Fibroblast of lung (primary cell): ENCODE measurements around the gene CLSTN2. TPM values are rescaled to one million over a fixed set of nuclear protein-coding genes. Genes with fewer than 3 reads are reported as not detected.
A peak's percentile ranks its signal among the peaks of the same experiment; 100 is the strongest.

Experiments used
- DNase-seq, 2 donors: peaks; one replicate each; pipeline versions ENCODE4 v3.0.0 to v3.0.0-alpha.2; 2010; ENCODE audit warnings: low read depth in 2 of 2
- H2AFZ ChIP-seq: 2 replicates; pipeline ENCODE4 v1.5.1; 2012; ENCODE audit warnings: low read length, control low read depth, inconsistent platforms
- H3K27ac ChIP-seq: 2 replicates; pipeline ENCODE4 v1.5.1; 2011; ENCODE audit warnings: low read length, control low read depth; ENCODE audit not compliant: insufficient read depth
- H3K27me3 ChIP-seq: 2 replicates; pipeline ENCODE4 v1.5.1; 2011; ENCODE audit warnings: mild to moderate bottlenecking, low read length; ENCODE audit not compliant: control insufficient read depth, insufficient read depth
- H3K36me3 ChIP-seq: 2 replicates; pipeline ENCODE4 v1.5.1; 2011; ENCODE audit warnings: low read length; ENCODE audit not compliant: control insufficient read depth, insufficient read depth
- H3K4me1 ChIP-seq: 2 replicates; pipeline ENCODE4 v1.5.1; 2011; ENCODE audit warnings: low read length; ENCODE audit not compliant: control insufficient read depth, insufficient read depth; ENCODE audit errors: extremely low read depth
- H3K4me2 ChIP-seq: 2 replicates; pipeline ENCODE4 v1.5.1; 2011; ENCODE audit warnings: low read length, control low read depth; ENCODE audit not compliant: insufficient read depth; ENCODE audit errors: extremely low read depth
- H3K4me3 ChIP-seq, 4 experiments: fragments of 200-600 bp in 1 of 4; sonication (generic) in 1 of 4; replicated peaks in 1 of 4; 2 replicates each; pipeline ENCODE4 v1.5.1; 2011 to 2016; ENCODE audit warnings: low read length in 4 of 4, low read depth in 3 of 4, mild to moderate bottlenecking in 3 of 4, control low read depth in 2 of 4, inconsistent platforms in 1 of 4, mixed read lengths in 1 of 4; ENCODE audit not compliant: insufficient read depth in 1 of 4; ENCODE audit errors: control extremely low read depth in 1 of 4
- H3K79me2 ChIP-seq: 2 replicates; pipeline ENCODE4 v1.5.1; 2012; ENCODE audit warnings: mild to moderate bottlenecking, low read length, inconsistent platforms; ENCODE audit not compliant: control insufficient read depth, insufficient read depth
- H3K9ac ChIP-seq: 2 replicates; pipeline ENCODE4 v1.5.1; 2011; ENCODE audit warnings: mild to moderate bottlenecking, low read length, control low read depth; ENCODE audit not compliant: insufficient read depth
- H3K9me3 ChIP-seq: 2 replicates; pipeline ENCODE4 v1.5.1; 2012; ENCODE audit warnings: low read depth, low read length; ENCODE audit not compliant: control insufficient read depth, insufficient read depth
- H4K20me1 ChIP-seq: 2 replicates; pipeline ENCODE4 v1.5.1; 2011; ENCODE audit warnings: low read length; ENCODE audit not compliant: control insufficient read depth, insufficient read depth; ENCODE audit errors: extremely low read depth
- EZH2 ChIP-seq: IDR thresholded peaks from 2 replicates; pipeline ENCODE4 v1.5.1; 2012; ENCODE audit warnings: low read length, control low read depth, mild to moderate bottlenecking; ENCODE audit errors: missing control alignments
- polyA plus RNA-seq, 2 donors: library from polyadenylated mRNA; depleted of rRNA in 1 of 2; stranded (reverse) in 1 of 2; unstranded in 1 of 2; fragments of >200 nt; gene quantifications; 2 replicates each; pipeline ENCODE4 v1.2.1, GENCODE V29; 2011 to 2012; ENCODE audit warnings: missing spikeins in 1 of 2
- total RNA-seq: library from RNA; depleted of rRNA; stranded (reverse); fragments of >200 nt; gene quantifications from 2 replicates; pipeline ENCODE4 v1.2.1, GENCODE V29; 2014
- TF ChIP-seq, protein P1 (sequence below), 2 donors: IDR thresholded peaks in 1 of 2; conservative IDR thresholded peaks in 1 of 2; 1 replicate in 1 of 2; 2 replicates in 1 of 2; pipeline ENCODE4 v1.5.1; 2011 to 2012; ENCODE audit warnings: low read length in 2 of 2, control low read depth in 1 of 2, inconsistent platforms in 1 of 2, low read depth in 1 of 2, mild to moderate bottlenecking in 1 of 2

Gene CLSTN2
- total and polyA plus RNA-seq, 2 donors (not counting 1 experiment from before 2014, with no cell fraction given), result under 0.01 to 1.3 TPM

DNA sequence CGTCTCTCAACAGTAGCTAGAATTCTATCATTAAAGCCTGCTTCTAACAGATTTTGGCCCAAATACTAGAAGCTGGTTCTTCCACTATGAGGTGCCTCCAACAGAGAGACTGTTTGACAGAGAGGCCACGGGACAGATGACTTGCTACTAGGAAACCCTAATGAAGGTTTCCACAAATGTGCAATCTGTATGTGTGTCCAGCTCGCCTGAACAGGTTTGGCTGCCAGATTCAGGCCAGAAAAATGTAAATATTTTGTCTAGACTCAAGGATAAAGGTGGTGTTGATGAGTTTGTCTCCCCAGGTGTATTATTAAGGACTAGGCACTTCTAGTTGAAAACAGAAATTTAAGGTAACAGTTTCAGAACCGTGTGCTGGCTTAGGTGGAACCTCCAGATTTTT, 651.3 kb downstream of the CLSTN2 start:
- no peaks in the 10 kb centered on the region for H4K20me1 ChIP-seq
- no peaks in the 10 kb centered on the region for H3K27me3 ChIP-seq
- no peaks in the 10 kb centered on the region for H3K4me1 ChIP-seq
- H2AFZ ChIP-seq, result no peak overlapping the region
- H3K9me3 ChIP-seq, result no peaks in the 10 kb centered on the region
- no peaks in the 10 kb centered on the region for H3K36me3 ChIP-seq
- H3K9ac ChIP-seq, result no peak overlapping the region
- H3K4me3 ChIP-seq, result no peak overlapping the region
- no peak for DNase-seq
- H3K4me2 ChIP-seq, result no peak overlapping the region
- TF ChIP-seq, protein P1, sequence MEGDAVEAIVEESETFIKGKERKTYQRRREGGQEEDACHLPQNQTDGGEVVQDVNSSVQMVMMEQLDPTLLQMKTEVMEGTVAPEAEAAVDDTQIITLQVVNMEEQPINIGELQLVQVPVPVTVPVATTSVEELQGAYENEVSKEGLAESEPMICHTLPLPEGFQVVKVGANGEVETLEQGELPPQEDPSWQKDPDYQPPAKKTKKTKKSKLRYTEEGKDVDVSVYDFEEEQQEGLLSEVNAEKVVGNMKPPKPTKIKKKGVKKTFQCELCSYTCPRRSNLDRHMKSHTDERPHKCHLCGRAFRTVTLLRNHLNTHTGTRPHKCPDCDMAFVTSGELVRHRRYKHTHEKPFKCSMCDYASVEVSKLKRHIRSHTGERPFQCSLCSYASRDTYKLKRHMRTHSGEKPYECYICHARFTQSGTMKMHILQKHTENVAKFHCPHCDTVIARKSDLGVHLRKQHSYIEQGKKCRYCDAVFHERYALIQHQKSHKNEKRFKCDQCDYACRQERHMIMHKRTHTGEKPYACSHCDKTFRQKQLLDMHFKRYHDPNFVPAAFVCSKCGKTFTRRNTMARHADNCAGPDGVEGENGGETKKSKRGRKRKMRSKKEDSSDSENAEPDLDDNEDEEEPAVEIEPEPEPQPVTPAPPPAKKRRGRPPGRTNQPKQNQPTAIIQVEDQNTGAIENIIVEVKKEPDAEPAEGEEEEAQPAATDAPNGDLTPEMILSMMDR (conservative IDR thresholded peaks at IDR 0.05 in 1 of 2, IDR thresholded peaks at IDR 0.05 in 1 of 2; ENCODE audit: low read depth in 1 of 2, low read length in 2 of 2), result no peak
- no peak for TF ChIP-seq EZH2
- H3K79me2 ChIP-seq, result no peaks in the 10 kb centered on the region
- no peak overlapping the region for H3K27ac ChIP-seq

DNA sequence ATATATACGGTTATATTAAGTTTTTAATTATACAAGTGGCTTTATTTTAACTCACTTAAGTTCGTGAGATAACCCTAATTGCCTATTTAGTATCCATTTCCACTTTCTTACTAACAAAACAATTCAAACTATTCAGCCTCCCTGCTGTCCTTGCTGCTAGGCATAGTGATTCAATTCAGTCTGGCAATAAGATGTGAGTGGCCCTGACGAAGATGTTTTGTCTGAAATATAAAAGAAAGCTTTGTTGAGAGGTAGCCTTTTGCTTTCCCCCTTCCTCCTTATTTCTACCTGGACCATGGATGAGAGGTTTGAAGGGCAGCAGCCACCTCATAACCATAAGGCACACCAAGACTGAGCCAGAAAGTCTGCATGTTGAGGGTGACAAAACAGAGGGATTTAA, 653.6 kb downstream of the CLSTN2 start:
- Histone ChIP-seq H3K9ac (no peak overlapping the region), H3K4me3 (no peak overlapping the region), H3K36me3 (no peaks in the 10 kb centered on the region), H2AFZ (no peak overlapping the region), H3K79me2 (no peaks in the 10 kb centered on the region), H3K4me1 (no peaks in the 10 kb centered on the region), H4K20me1 (no peaks in the 10 kb centered on the region), H3K9me3 (no peaks in the 10 kb centered on the region), H3K27ac (no peak overlapping the region), H3K4me2 (no peak overlapping the region), H3K27me3 (no peaks in the 10 kb centered on the region)
- DNase-seq, result peak in 1 of 2 donors; percentile 51
- TF ChIP-seq, protein P1 (conservative IDR thresholded peaks at IDR 0.05 in 1 of 2, IDR thresholded peaks at IDR 0.05 in 1 of 2; ENCODE audit: low read depth in 1 of 2, low read length in 2 of 2), result no peak
- no peak for TF ChIP-seq EZH2

DNA sequence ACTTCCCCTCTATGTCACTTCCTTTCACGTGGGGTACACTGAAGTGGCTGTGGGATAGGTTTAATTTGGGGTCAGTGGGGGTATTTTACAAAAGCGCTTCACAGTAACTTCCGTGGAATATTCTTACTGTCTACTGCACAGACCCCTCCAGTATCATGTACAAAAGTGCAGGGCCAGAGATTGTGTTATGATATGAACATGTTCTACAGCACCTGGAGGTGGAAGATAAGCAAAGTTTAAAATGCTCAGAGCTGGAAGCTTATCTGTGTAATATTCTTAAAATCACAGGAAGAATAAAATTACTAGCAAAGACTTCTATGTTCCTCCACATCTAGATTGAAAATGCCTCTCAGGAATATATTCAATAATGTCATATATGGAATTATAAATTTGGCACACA, 658.8 kb downstream of the CLSTN2 start:
- DNase-seq, result no peak
- Histone ChIP-seq H3K4me1 (no peaks in the 10 kb centered on the region), H3K27me3 (no peaks in the 10 kb centered on the region), H4K20me1 (no peaks in the 10 kb centered on the region), H2AFZ (no peak overlapping the region), H3K9me3 (no peaks in the 10 kb centered on the region), H3K79me2 (no peaks in the 10 kb centered on the region), H3K4me3 (no peak overlapping the region), H3K9ac (no peak overlapping the region), H3K4me2 (no peak overlapping the region), H3K27ac (no peak overlapping the region), H3K36me3 (no peaks in the 10 kb centered on the region)
- no peak for TF ChIP-seq EZH2
- TF ChIP-seq, protein P1 (conservative IDR thresholded peaks at IDR 0.05 in 1 of 2, IDR thresholded peaks at IDR 0.05 in 1 of 2; ENCODE audit: low read depth in 1 of 2, low read length in 2 of 2), result no peak
